ENCODE results near the gene RFXAP. TPM values are rescaled to one million over a fixed set of nuclear protein-coding genes. Genes with fewer than 3 reads are reported as not detected.

The RFXAP gene
- total RNA-seq, 1 experiment from 2014 or later, result 11.5 TPM

DNA sequence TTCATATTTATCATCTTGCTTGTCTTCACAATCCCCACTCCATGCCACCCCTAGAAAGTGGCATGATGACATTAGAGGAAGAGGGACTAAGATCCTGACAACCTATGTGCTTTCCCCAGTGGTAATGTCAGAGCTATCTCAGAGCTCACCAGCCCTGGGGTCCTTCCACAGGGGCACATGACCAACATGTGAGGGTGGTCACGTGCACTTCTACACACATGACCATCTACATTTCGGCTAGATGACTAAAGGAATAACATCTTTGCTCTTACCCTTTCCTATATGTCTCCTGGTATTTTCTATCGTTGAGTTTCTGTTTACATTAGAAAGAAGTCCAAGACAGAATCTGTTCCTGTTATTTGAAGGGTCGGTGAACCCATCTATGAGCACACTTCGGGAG lies 46.2 kb downstream of the RFXAP start:
- ChIA-PET CTCF (no interaction called here), POLR2A (no interaction called here)
- no peaks in the 10 kb centered on the region for H3K9me3 Mint-ChIP-seq (ENCODE audit: unreplicated experiment)
- H3K4me1 Mint-ChIP-seq (ENCODE audit: low read depth, unreplicated experiment), result peaks cover 10% of the 10 kb centered on the region
- peaks cover 8% of the 10 kb centered on the region for H3K4me1 ChIP-seq
- no peak overlapping the region for H3K4me3 Mint-ChIP-seq (ENCODE audit: unreplicated experiment)
- intact Hi-C loops (cut with micrococcal nuclease; ENCODE audit: unreplicated experiment), result no loop called here
- H3K36me3 ChIP-seq (ENCODE audit: control insufficient read depth, insufficient read depth, low read length), result no peaks in the 10 kb centered on the region
- H3K9me3 ChIP-seq, result no peaks in the 10 kb centered on the region
- H3K27me3 ChIP-seq (replicated peaks; ENCODE audit: control insufficient read depth, insufficient read depth, low read length), result no peaks in the 10 kb centered on the region
- no TSS peak for BruUV-seq (replicated peaks)
- no peaks in the 10 kb centered on the region for H3K27me3 Mint-ChIP-seq (ENCODE audit: insufficient read depth, unreplicated experiment)
- no peaks in the 10 kb centered on the region for H3K36me3 Mint-ChIP-seq (ENCODE audit: insufficient read depth, unreplicated experiment)
- no peak overlapping the region for H3K4me3 ChIP-seq (ENCODE audit: low read depth, low read length)
- TF ChIP-seq, protein P1, sequence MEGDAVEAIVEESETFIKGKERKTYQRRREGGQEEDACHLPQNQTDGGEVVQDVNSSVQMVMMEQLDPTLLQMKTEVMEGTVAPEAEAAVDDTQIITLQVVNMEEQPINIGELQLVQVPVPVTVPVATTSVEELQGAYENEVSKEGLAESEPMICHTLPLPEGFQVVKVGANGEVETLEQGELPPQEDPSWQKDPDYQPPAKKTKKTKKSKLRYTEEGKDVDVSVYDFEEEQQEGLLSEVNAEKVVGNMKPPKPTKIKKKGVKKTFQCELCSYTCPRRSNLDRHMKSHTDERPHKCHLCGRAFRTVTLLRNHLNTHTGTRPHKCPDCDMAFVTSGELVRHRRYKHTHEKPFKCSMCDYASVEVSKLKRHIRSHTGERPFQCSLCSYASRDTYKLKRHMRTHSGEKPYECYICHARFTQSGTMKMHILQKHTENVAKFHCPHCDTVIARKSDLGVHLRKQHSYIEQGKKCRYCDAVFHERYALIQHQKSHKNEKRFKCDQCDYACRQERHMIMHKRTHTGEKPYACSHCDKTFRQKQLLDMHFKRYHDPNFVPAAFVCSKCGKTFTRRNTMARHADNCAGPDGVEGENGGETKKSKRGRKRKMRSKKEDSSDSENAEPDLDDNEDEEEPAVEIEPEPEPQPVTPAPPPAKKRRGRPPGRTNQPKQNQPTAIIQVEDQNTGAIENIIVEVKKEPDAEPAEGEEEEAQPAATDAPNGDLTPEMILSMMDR (IDR thresholded peaks at IDR 0.05; ENCODE audit: insufficient read depth in 1 of 2, low read depth in 1 of 2, low read length in 1 of 2, severe bottlenecking in 1 of 2, unreplicated experiment in 1 of 2), result no peak
- H3K27ac Mint-ChIP-seq (ENCODE audit: unreplicated experiment), result no peak overlapping the region
- no peak for DNase-seq

DNA sequence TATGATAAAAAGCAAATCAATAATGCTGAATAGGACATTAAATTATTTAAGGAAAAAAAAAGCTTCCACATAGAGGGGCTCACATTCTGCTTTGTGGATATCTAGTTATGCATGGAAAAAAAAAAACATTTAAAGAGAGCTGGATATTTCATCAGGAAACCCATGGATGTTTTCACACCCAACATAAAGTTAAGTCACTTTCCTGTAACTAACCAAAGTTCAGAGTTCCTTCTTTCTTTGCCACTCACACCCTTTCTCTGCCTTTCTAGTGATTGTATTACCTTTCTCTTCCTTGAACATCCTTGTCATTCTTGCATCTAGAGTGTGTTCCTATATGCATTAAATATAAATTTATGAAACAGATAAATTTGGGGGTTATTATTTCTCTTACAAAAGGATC lies 47.2 kb downstream of the RFXAP start:
- intact Hi-C loops (cut with micrococcal nuclease; ENCODE audit: unreplicated experiment), result no loop called here
- TF ChIP-seq, protein P1 (IDR thresholded peaks at IDR 0.05; ENCODE audit: insufficient read depth in 1 of 2, low read depth in 1 of 2, low read length in 1 of 2, severe bottlenecking in 1 of 2, unreplicated experiment in 1 of 2), result no peak
- CTCF ChIA-PET, result no interaction called here
- Mint-ChIP-seq H3K27ac (ENCODE audit: unreplicated experiment) (no peak overlapping the region), H3K4me3 (ENCODE audit: unreplicated experiment) (no peak overlapping the region), H3K4me1 (ENCODE audit: low read depth, unreplicated experiment) (peaks cover 14% of the 10 kb centered on the region), H3K9me3 (ENCODE audit: unreplicated experiment) (no peaks in the 10 kb centered on the region), H3K27me3 (ENCODE audit: insufficient read depth, unreplicated experiment) (no peaks in the 10 kb centered on the region), H3K36me3 (ENCODE audit: insufficient read depth, unreplicated experiment) (no peaks in the 10 kb centered on the region)
- DNase-seq, result no peak
- no peaks in the 10 kb centered on the region for H3K9me3 ChIP-seq
- H3K27me3 ChIP-seq (replicated peaks; ENCODE audit: control insufficient read depth, insufficient read depth, low read length), result no peaks in the 10 kb centered on the region
- no peaks in the 10 kb centered on the region for H3K36me3 ChIP-seq (ENCODE audit: control insufficient read depth, insufficient read depth, low read length)
- no TSS peak for BruUV-seq (replicated peaks)
- H3K4me1 ChIP-seq, result peaks cover 8% of the 10 kb centered on the region
- POLR2A ChIA-PET, result no interaction called here
- H3K4me3 ChIP-seq (ENCODE audit: low read depth, low read length), result no peak overlapping the region

DNA sequence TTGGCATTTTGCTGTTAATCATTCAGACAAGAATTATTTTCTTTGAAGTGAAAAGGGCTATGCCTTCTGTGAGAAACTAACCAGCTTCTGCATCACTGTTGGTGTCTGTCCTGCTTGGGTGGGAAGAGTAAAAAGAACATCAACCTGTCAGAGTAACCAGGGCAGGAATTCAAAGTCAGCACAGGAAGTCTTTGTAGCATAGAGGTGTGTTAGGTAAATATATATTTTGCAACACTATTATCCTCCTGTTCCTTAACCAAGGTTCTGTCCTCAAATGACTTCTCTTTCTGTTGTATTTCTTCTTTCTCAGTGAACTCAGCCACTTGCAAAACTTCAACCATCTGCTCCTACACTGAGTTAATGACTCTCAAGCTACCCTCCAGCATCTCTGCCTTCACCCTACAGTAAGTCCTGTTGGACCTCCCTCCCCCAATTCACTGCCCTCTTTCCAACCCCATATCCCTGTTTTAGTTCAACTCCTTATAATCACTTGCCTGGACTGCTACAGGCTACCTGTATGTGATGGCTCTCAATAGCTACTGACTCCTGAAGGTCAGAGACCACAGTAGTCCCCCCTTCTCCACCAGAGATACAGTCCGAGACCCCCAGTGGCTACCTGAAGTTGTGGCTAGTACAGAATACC lies 51.1 kb downstream of the RFXAP start:
- ChIA-PET POLR2A (no interaction called here), CTCF (no interaction called here)
- no peaks in the 10 kb centered on the region for H3K27me3 ChIP-seq (replicated peaks; ENCODE audit: control insufficient read depth, insufficient read depth, low read length)
- H3K36me3 ChIP-seq (ENCODE audit: control insufficient read depth, insufficient read depth, low read length), result no peaks in the 10 kb centered on the region
- Mint-ChIP-seq H3K4me3 (ENCODE audit: unreplicated experiment) (no peak overlapping the region), H3K27ac (ENCODE audit: unreplicated experiment) (no peak overlapping the region), H3K9me3 (ENCODE audit: unreplicated experiment) (no peaks in the 10 kb centered on the region), H3K36me3 (ENCODE audit: insufficient read depth, unreplicated experiment) (no peaks in the 10 kb centered on the region), H3K27me3 (ENCODE audit: insufficient read depth, unreplicated experiment) (no peaks in the 10 kb centered on the region), H3K4me1 (ENCODE audit: low read depth, unreplicated experiment) (peaks cover 14% of the 10 kb centered on the region)
- H3K4me3 ChIP-seq (ENCODE audit: low read depth, low read length), result no peak overlapping the region
- TF ChIP-seq, protein P1 (IDR thresholded peaks at IDR 0.05; ENCODE audit: insufficient read depth in 1 of 2, low read depth in 1 of 2, low read length in 1 of 2, severe bottlenecking in 1 of 2, unreplicated experiment in 1 of 2), result no peak
- intact Hi-C loops (cut with micrococcal nuclease; ENCODE audit: unreplicated experiment), result no loop called here
- H3K9me3 ChIP-seq, result no peaks in the 10 kb centered on the region
- DNase-seq, result no peak
- BruUV-seq (replicated peaks), result no TSS peak
- no peaks in the 10 kb centered on the region for H3K4me1 ChIP-seq

Data from Caco-2 (cell line).